OCI-LY1 (cell line): ENCODE data around the gene PLA2G4B.

Source experiments
- H2AFZ ChIP-seq: fragments of 200-600 bp; sonication (generic), shearing (Covaris generic); 2 replicates; pipeline ENCODE4 v1.6.0; 2014; ENCODE audit warnings: antibody characterized with exemption, mild to moderate bottlenecking, low read length
- H3F3A ChIP-seq: fragments of 200-600 bp; sonication (generic), shearing (Covaris generic); 2 replicates; pipeline ENCODE4 v1.6.0; 2014; ENCODE audit warnings: mild to moderate bottlenecking, antibody characterized with exemption, low read length, moderate library complexity; ENCODE audit not compliant: insufficient read depth
- H3K27ac ChIP-seq: fragments of 200-600 bp; sonication (generic); 2 replicates; pipeline ENCODE4 v1.5.1; 2014; ENCODE audit warnings: low read length, mixed run types, mild to moderate bottlenecking, low read depth; ENCODE audit not compliant: poor library complexity, severe bottlenecking
- H3K27me3 ChIP-seq: fragments of 200-600 bp; sonication (generic); 2 replicates; pipeline ENCODE4 v1.6.0; 2014; ENCODE audit warnings: antibody characterized with exemption, mild to moderate bottlenecking, low read length, moderate library complexity; ENCODE audit not compliant: insufficient read depth
- H3K36me3 ChIP-seq: fragments of 200-600 bp; sonication (generic); 2 replicates; pipeline ENCODE4 v1.6.1; 2014; ENCODE audit warnings: mild to moderate bottlenecking, antibody characterized with exemption, low read length, moderate library complexity, mixed read lengths; ENCODE audit not compliant: insufficient read depth
- H3K4me1 ChIP-seq: fragments of 200-600 bp; sonication (generic); 2 replicates; pipeline ENCODE4 v1.5.1; 2014; ENCODE audit warnings: mild to moderate bottlenecking, low read length, moderate library complexity; ENCODE audit not compliant: insufficient read depth, severe bottlenecking
- H3K4me2 ChIP-seq: fragments of 200-600 bp; sonication (generic), shearing (Covaris generic); 2 replicates; pipeline ENCODE4 v1.6.1; 2014; ENCODE audit warnings: low read length
- H3K4me3 ChIP-seq: fragments of 200-600 bp; sonication (generic); 2 replicates; pipeline ENCODE4 v1.5.1; 2014; ENCODE audit warnings: low read length, low read depth, mild to moderate bottlenecking, mixed read lengths; ENCODE audit not compliant: poor library complexity, severe bottlenecking
- H3K79me2 ChIP-seq: fragments of 200-600 bp; shearing (Covaris generic); 2 replicates; pipeline ENCODE4 v1.6.1; 2016; ENCODE audit warnings: mixed run types, low read length, mixed read lengths; ENCODE audit not compliant: insufficient read depth
- H3K9ac ChIP-seq: fragments of 200-600 bp; sonication (generic), shearing (Covaris generic); 2 replicates; pipeline ENCODE4 v1.6.1; 2014; ENCODE audit warnings: mild to moderate bottlenecking, low read length, mixed read lengths
- H3K9me2 ChIP-seq: fragments of 200-600 bp; sonication (generic), shearing (Covaris generic); 2 replicates; pipeline ENCODE4 v1.6.1; 2014; ENCODE audit warnings: low read depth, mild to moderate bottlenecking, low read length, mixed read lengths
- H3K9me3 ChIP-seq: fragments of 200-600 bp; shearing (Covaris generic); 2 replicates; pipeline ENCODE4 v1.6.1; 2014; ENCODE audit warnings: low read length, mixed read lengths
- H4K20me1 ChIP-seq: fragments of 200-600 bp; sonication (generic), shearing (Covaris generic); 2 replicates; pipeline ENCODE4 v1.6.0; 2016; ENCODE audit warnings: mild to moderate bottlenecking, low read length; ENCODE audit not compliant: insufficient read depth
- CTCF ChIP-seq: fragments of 200-600 bp; sonication (generic), shearing (Covaris generic); IDR thresholded peaks from 2 replicates; pipeline ENCODE4 v1.5.1; 2017; ENCODE audit warnings: mild to moderate bottlenecking, antibody characterized with exemption, low read length, moderate library complexity, mixed read lengths
- EZH2 ChIP-seq: fragments of 200-600 bp; sonication (generic), shearing (Covaris generic); IDR thresholded peaks from 2 replicates; pipeline ENCODE4 v1.8.0; 2017; ENCODE audit warnings: borderline replicate concordance, mixed run types, mild to moderate bottlenecking, antibody characterized with exemption, low read length, moderate library complexity, mixed read lengths

The PLA2G4B gene

GRCh38 chr15:41797201-41797944 is 41.3 kb upstream of the PLA2G4B start:
- TF ChIP-seq EZH2 (no peak), CTCF (no peak)
- Histone ChIP-seq H3K36me3 (peaks cover 15% of the 10 kb centered on the region), H3K9ac (no peak overlapping the region), H3K4me3 (no peak overlapping the region), H3K27me3 (no peaks in the 10 kb centered on the region), H3K27ac (no peak overlapping the region), H3K9me3 (peaks cover 5% of the 10 kb centered on the region; the same call in 1 of the 2 replicates), H2AFZ (no peak overlapping the region), H4K20me1 (no peaks in the 10 kb centered on the region), H3F3A (no peaks in the 10 kb centered on the region), H3K79me2 (no peaks in the 10 kb centered on the region), H3K4me2 (no peak overlapping the region), H3K4me1 (peaks cover 36% of the 10 kb centered on the region), H3K9me2 (no peaks in the 10 kb centered on the region)

GRCh38 chr15:41798607-41799487 is 39.8 kb upstream of the PLA2G4B start:
- Histone ChIP-seq H4K20me1 (no peaks in the 10 kb centered on the region), H3K27me3 (no peaks in the 10 kb centered on the region), H3K4me2 (no peak overlapping the region), H3K9me2 (no peaks in the 10 kb centered on the region), H3K9me3 (peaks cover 5% of the 10 kb centered on the region; the same call in 1 of the 2 replicates), H3K4me3 (no peak overlapping the region), H2AFZ (no peak overlapping the region), H3K27ac (no peak overlapping the region), H3K36me3 (peaks cover 15% of the 10 kb centered on the region), H3K79me2 (no peaks in the 10 kb centered on the region), H3K4me1 (peaks cover 35% of the 10 kb centered on the region), H3K9ac (no peak overlapping the region), H3F3A (no peaks in the 10 kb centered on the region)
- TF ChIP-seq EZH2 (no peak), CTCF (no peak)

GRCh38 chr15:41799488-41799805 is 39.2 kb upstream of the PLA2G4B start:
- TF ChIP-seq CTCF (no peak), EZH2 (no peak)
- Histone ChIP-seq H2AFZ (no peak overlapping the region), H3K27me3 (no peaks in the 10 kb centered on the region), H3K4me2 (no peak overlapping the region), H3K9me2 (no peaks in the 10 kb centered on the region), H3K9me3 (peaks cover 5% of the 10 kb centered on the region; the same call in 1 of the 2 replicates), H3K36me3 (peaks cover 15% of the 10 kb centered on the region), H3K79me2 (no peaks in the 10 kb centered on the region), H3K4me3 (no peak overlapping the region), H3K4me1 (peaks cover 32% of the 10 kb centered on the region), H4K20me1 (no peaks in the 10 kb centered on the region), H3K27ac (no peak overlapping the region), H3F3A (no peaks in the 10 kb centered on the region), H3K9ac (no peak overlapping the region)
